HepG2 (cell line): ENCODE results near the gene FAM25A. TPM values are rescaled to one million over a fixed set of nuclear protein-coding genes. Genes with fewer than 3 reads are reported as not detected.

ENCODE experiments used
- ATAC-seq: fragments of 200-7000 bp; cut with Tn5 transposase; 3 replicates; pipeline ENCODE4 v1.9.1; 2020; ENCODE audit warnings: mild to moderate bottlenecking, moderate library complexity
- BruUV-seq: library from RNA; stranded (reverse); fragments of 400-500 nt; replicated peaks from 2 replicates; lab custom pipeline; 2021; lab: Mats Ljungman, UMichigan
- CTCF ChIA-PET: fragments of 300-600 bp; formaldehyde crosslinking; extraction: SDS; loops from one replicate; lab custom pipeline; 2021; ENCODE audit warnings: low total read pairs, inconsistent platforms, low intra/inter-chr PET ratio; lab: Yijun Ruan, JAX
- POLR2A ChIA-PET: fragments of 350-600 bp; sonication (Branson Sonifier 250); formaldehyde crosslinking; loops from one replicate; lab custom pipeline; 2020; ENCODE audit warnings: antibody characterized with exemption, inconsistent platforms; lab: Yijun Ruan, JAX
- DNase-seq: peaks from one replicate; pipeline ENCODE4 v3.0.0-alpha.2; 2015; ENCODE audit warnings: low spot score
- FAIRE-seq: peaks from 3 replicates; lab custom pipeline; 2011; peaks lifted over from hg19 to GRCh38; lab: Jason Lieb, UNC
- H2AFZ ChIP-seq: one replicate; pipeline ENCODE4 v1.6.1; 2011; ENCODE audit warnings: low read length, inconsistent platforms
- H3K27ac ChIP-seq: fragments of 300-600 bp; 3 replicates; pipeline ENCODE4 v1.8.0; 2011; ENCODE audit warnings: mixed run types, mild to moderate bottlenecking, mixed read lengths, low read length, inconsistent platforms; ENCODE audit not compliant: insufficient read depth; ENCODE audit errors: extremely low read length
- H3K27me3 ChIP-seq, 2 experiments: fragments of 200-600 bp in 1 of 2; 2 replicates in 1 of 2; 3 replicates in 1 of 2; pipeline versions ENCODE4 v1.6.0 to v1.8.0; 2011; ENCODE audit warnings: low read length in 2 of 2, mild to moderate bottlenecking in 2 of 2, moderate library complexity in 2 of 2, inconsistent platforms in 1 of 2; ENCODE audit not compliant: insufficient read depth in 2 of 2, control insufficient read depth in 1 of 2
- H3K36me3 ChIP-seq, 2 experiments: fragments of 200-600 bp in 1 of 2; replicated peaks in 1 of 2; 2 replicates in 1 of 2; 3 replicates in 1 of 2; pipeline versions ENCODE4 v1.5.1 to v1.8.0; 2011; ENCODE audit warnings: low read length in 2 of 2, inconsistent platforms in 1 of 2; ENCODE audit not compliant: insufficient read depth in 2 of 2, control insufficient read depth in 1 of 2
- H3K4me1 ChIP-seq: 2 replicates; pipeline ENCODE4 v1.5.1; 2012; ENCODE audit warnings: low read length, inconsistent platforms; ENCODE audit not compliant: insufficient read depth
- H3K4me2 ChIP-seq: 2 replicates; pipeline ENCODE4 v1.6.0; 2011; ENCODE audit warnings: low read depth, low read length, inconsistent platforms
- H3K4me3 ChIP-seq, 3 experiments: fragments of 200-600 bp in 1 of 3; sonication (generic), shearing (Covaris generic) in 1 of 3; replicated peaks in 1 of 3; 2 replicates each; pipeline ENCODE4 v1.5.1; 2011 to 2016; ENCODE audit warnings: low read length in 3 of 3, inconsistent platforms in 2 of 3, low read depth in 2 of 3, mild to moderate bottlenecking in 2 of 3, control low read depth in 1 of 3, mixed read lengths in 1 of 3; ENCODE audit not compliant: insufficient read depth in 1 of 3
- H3K79me2 ChIP-seq: one replicate; pipeline ENCODE4 v1.6.1; 2011; ENCODE audit warnings: low read length, inconsistent platforms; ENCODE audit not compliant: insufficient read depth
- H3K9ac ChIP-seq: 2 replicates; pipeline ENCODE4 v1.6.0; 2011; ENCODE audit warnings: mild to moderate bottlenecking, low read depth, low read length, inconsistent platforms; ENCODE audit not compliant: insufficient read depth
- H3K9me3 ChIP-seq: 2 replicates; pipeline ENCODE4 v1.5.1; 2012; ENCODE audit warnings: mild to moderate bottlenecking, low read length
- H4K20me1 ChIP-seq: 2 replicates; pipeline ENCODE4 v1.6.0; 2011; ENCODE audit warnings: inconsistent platforms, mild to moderate bottlenecking, low read length, moderate library complexity; ENCODE audit not compliant: insufficient read depth
- AFF4 ChIP-seq: sonication (generic); formaldehyde crosslinking; IDR thresholded peaks from 2 replicates; pipeline ENCODE4 v1.4.0; 2020; ENCODE audit warnings: missing genetic modification reagents
- CHCHD3 ChIP-seq: sonication (generic); formaldehyde crosslinking; IDR thresholded peaks from 2 replicates; pipeline ENCODE4 v1.8.0; 2022; ENCODE audit warnings: mild to moderate bottlenecking, missing genetic modification reagents, moderate library complexity
- HDAC1 ChIP-seq: sonication (generic); formaldehyde crosslinking; IDR thresholded peaks from 2 replicates; pipeline ENCODE4 v1.5.1; 2020; ENCODE audit warnings: mild to moderate bottlenecking, missing genetic modification reagents
- RBAK ChIP-seq: sonication (generic); formaldehyde crosslinking; IDR thresholded peaks from 2 replicates; pipeline ENCODE4 v1.5.1; 2020; ENCODE audit warnings: mild to moderate bottlenecking, missing genetic modification reagents
- SMAD9 ChIP-seq: sonication (generic); formaldehyde crosslinking; IDR thresholded peaks from 2 replicates; pipeline ENCODE4 v1.5.1; 2020; ENCODE audit warnings: mild to moderate bottlenecking, missing genetic modification reagents
- WGBS: methylation state at CpG from one replicate; pipeline ENCODE4 v1.1.6; 2017; ENCODE audit warnings: low lambda C conversion rate; 5-methylcytosine and 5-hydroxymethylcytosine counted together
- in situ Hi-C: cut with HindIII; loops from 2 replicates; pipeline ENCODE4 v1.10.0; 2017; ENCODE audit warnings: low pct_unique_long_range_greater_than_20kb; ENCODE audit not compliant: extremely low pct_ligation_motif_present
- intact Hi-C: fragments of 100-400 bp; cut with micrococcal nuclease; formaldehyde crosslinking; loops from one replicate; pipeline ENCODE4 v1.10.0; 2022; ENCODE audit not compliant: unreplicated experiment
- polyA plus RNA-seq, 8 experiments: library from polyadenylated mRNA; depleted of rRNA in 3 of 8; stranded (reverse) in 7 of 8; unstranded in 1 of 8; fragments of >200 nt; fragmentation: Illumina TruSeq in 4 of 8; extraction: Trizol in 4 of 8; gene quantifications; 2 replicates each; pipeline versions ENCODE4 v1.2.1 to v1.2.3, GENCODE V29; 2011 to 2016; ENCODE audit warnings: low read depth in 4 of 8, missing spikeins in 1 of 8, mixed read lengths in 1 of 8; ENCODE audit not compliant: insufficient read depth in 1 of 8
- total RNA-seq, 5 experiments: library from RNA; depleted of rRNA; stranded (reverse); fragments of >200 nt; fragmentation: Illumina TruSeq; extraction: Trizol; gene quantifications; 2 replicates each; pipeline ENCODE4 v1.2.3, GENCODE V29; 2016; ENCODE audit warnings: low read depth in 1 of 5

FAM25A gene
- total and polyA plus RNA-seq, 2 of the 13 experiments (the other 11 are each of a cell fraction or from before 2014, with no cell fraction given): not detected

GRCh38 chr10:87038286-87038717 lies 18.2 kb downstream of the FAM25A start (continued):
- TF ChIP-seq AFF4 (CRISPR knock-in tag): no peak

GRCh38 chr10:87038786-87039185 lies 18.7 kb downstream of the FAM25A start:
- Histone ChIP-seq H3K4me1 (no peaks in the 10 kb centered on the region), H3K27ac (no peak overlapping the region), H3K27me3 (no peaks in the 10 kb centered on the region; a peak in 1 of 5 replicates), H4K20me1 (no peaks in the 10 kb centered on the region), H3K79me2 (no peaks in the 10 kb centered on the region), H2AFZ (no peak overlapping the region), H3K9me3 (no peaks in the 10 kb centered on the region), H3K9ac (no peak overlapping the region), H3K36me3 (no peaks in the 10 kb centered on the region), H3K4me3 (no peak overlapping the region), H3K4me2 (no peak overlapping the region)
- ChIA-PET POLR2A (no interaction called here), CTCF (no interaction called here)
- in situ Hi-C loops: no loop called here
- no TSS peak for BruUV-seq
- no CpG with 5 or more reads among the region's 2 CpGs for WGBS
- ATAC-seq (peak; percentile 54), DNase-seq (no peak), FAIRE-seq (no peak)
- intact Hi-C loops: no loop called here
- TF ChIP-seq CHCHD3: no peak
- TF ChIP-seq SMAD9 (CRISPR knock-in tag): no peak
- no peak for TF ChIP-seq HDAC1 (CRISPR knock-in tag)
- TF ChIP-seq RBAK: no peak
